Measurements from ENCODE around the gene NRL. TPM values are rescaled to one million over a fixed set of nuclear protein-coding genes. Genes with fewer than 3 reads are reported as not detected.

Gene NRL
- total and polyA plus RNA-seq, 2 donors (not counting 1 experiment from before 2014, with no cell fraction given) = 0.45 to 0.99 TPM

GRCh38 chr14:24088095-24088494 lies 26.7 kb downstream of the NRL start:
- Histone ChIP-seq H3K27ac (ENCODE audit: insufficient read depth, low read length) (no peak overlapping the region), H3K36me3 (ENCODE audit: control insufficient read depth, insufficient read depth, low read length) (no peaks in the 10 kb centered on the region), H3K79me2 (ENCODE audit: control insufficient read depth, insufficient read depth, low read length) (no peaks in the 10 kb centered on the region), H3K9ac (ENCODE audit: insufficient read depth, low read length) (no peak overlapping the region), H3K4me1 (ENCODE audit: control insufficient read depth, extremely low read depth, insufficient read depth, low read length) (no peaks in the 10 kb centered on the region), H2AFZ (ENCODE audit: low read length) (no peak overlapping the region), H3K4me2 (ENCODE audit: extremely low read depth, insufficient read depth, low read length) (no peak overlapping the region), H3K27me3 (ENCODE audit: control insufficient read depth, insufficient read depth, low read length) (peaks cover 9% of the 10 kb centered on the region), H4K20me1 (ENCODE audit: control insufficient read depth, extremely low read depth, insufficient read depth, low read length) (no peaks in the 10 kb centered on the region), H3K4me3 (replicated peaks in 1 of 4; ENCODE audit: control extremely low read depth in 1 of 4, insufficient read depth in 1 of 4, low read depth in 3 of 4, low read length in 4 of 4) (no peak overlapping the region), H3K9me3 (ENCODE audit: control insufficient read depth, insufficient read depth, low read depth, low read length) (no peaks in the 10 kb centered on the region)
- no peak for DNase-seq (ENCODE audit: low read depth in 2 of 2)
- no peak for TF ChIP-seq EZH2 (IDR thresholded peaks at IDR 0.05; ENCODE audit: low read length, missing control alignments)
- TF ChIP-seq, protein P1, sequence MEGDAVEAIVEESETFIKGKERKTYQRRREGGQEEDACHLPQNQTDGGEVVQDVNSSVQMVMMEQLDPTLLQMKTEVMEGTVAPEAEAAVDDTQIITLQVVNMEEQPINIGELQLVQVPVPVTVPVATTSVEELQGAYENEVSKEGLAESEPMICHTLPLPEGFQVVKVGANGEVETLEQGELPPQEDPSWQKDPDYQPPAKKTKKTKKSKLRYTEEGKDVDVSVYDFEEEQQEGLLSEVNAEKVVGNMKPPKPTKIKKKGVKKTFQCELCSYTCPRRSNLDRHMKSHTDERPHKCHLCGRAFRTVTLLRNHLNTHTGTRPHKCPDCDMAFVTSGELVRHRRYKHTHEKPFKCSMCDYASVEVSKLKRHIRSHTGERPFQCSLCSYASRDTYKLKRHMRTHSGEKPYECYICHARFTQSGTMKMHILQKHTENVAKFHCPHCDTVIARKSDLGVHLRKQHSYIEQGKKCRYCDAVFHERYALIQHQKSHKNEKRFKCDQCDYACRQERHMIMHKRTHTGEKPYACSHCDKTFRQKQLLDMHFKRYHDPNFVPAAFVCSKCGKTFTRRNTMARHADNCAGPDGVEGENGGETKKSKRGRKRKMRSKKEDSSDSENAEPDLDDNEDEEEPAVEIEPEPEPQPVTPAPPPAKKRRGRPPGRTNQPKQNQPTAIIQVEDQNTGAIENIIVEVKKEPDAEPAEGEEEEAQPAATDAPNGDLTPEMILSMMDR (conservative IDR thresholded peaks at IDR 0.05 in 1 of 2, IDR thresholded peaks at IDR 0.05 in 1 of 2; ENCODE audit: low read depth in 1 of 2, low read length in 2 of 2) = no peak

DNA sequence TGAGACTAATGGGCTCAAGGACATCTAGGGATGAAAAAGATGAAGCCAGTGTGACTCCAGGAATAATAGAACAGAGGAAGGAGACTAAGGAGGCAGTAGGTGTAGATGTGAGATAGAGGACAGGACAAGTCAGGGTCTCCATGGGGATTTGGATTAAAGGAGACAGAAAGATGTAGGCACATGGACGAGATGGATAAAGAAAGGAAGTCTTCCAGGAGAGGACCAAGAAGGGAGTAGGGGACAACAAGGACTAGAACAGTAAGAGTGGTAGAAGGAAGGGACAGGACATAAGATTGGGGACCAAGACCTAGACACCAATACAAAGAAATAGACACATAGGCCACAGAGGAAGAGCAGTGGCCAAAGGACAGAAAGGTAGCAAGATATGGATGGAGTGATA lies 27.7 kb downstream of the NRL start:
- no peaks in the 10 kb centered on the region for H4K20me1 ChIP-seq (ENCODE audit: control insufficient read depth, extremely low read depth, insufficient read depth, low read length)
- no peak overlapping the region for H3K4me3 ChIP-seq (replicated peaks in 1 of 4; ENCODE audit: control extremely low read depth in 1 of 4, insufficient read depth in 1 of 4, low read depth in 3 of 4, low read length in 4 of 4)
- peaks cover 19% of the 10 kb centered on the region for H3K27me3 ChIP-seq (ENCODE audit: control insufficient read depth, insufficient read depth, low read length)
- TF ChIP-seq EZH2 (IDR thresholded peaks at IDR 0.05; ENCODE audit: low read length, missing control alignments) = no peak
- TF ChIP-seq, protein P1 (conservative IDR thresholded peaks at IDR 0.05 in 1 of 2, IDR thresholded peaks at IDR 0.05 in 1 of 2; ENCODE audit: low read depth in 1 of 2, low read length in 2 of 2) = no peak
- no peaks in the 10 kb centered on the region for H3K9me3 ChIP-seq (ENCODE audit: control insufficient read depth, insufficient read depth, low read depth, low read length)
- H3K4me1 ChIP-seq (ENCODE audit: control insufficient read depth, extremely low read depth, insufficient read depth, low read length) = no peaks in the 10 kb centered on the region
- H3K4me2 ChIP-seq (ENCODE audit: extremely low read depth, insufficient read depth, low read length) = no peak overlapping the region
- no peak overlapping the region for H3K27ac ChIP-seq (ENCODE audit: insufficient read depth, low read length)
- H3K9ac ChIP-seq (ENCODE audit: insufficient read depth, low read length) = no peak overlapping the region
- no peaks in the 10 kb centered on the region for H3K79me2 ChIP-seq (ENCODE audit: control insufficient read depth, insufficient read depth, low read length)
- no peak for DNase-seq (ENCODE audit: low read depth in 2 of 2)
- H3K36me3 ChIP-seq (ENCODE audit: control insufficient read depth, insufficient read depth, low read length) = no peaks in the 10 kb centered on the region
- H2AFZ ChIP-seq (ENCODE audit: low read length) = no peak overlapping the region

GRCh38 chr14:24086193-24086955 lies 28.4 kb downstream of the NRL start:
- no peaks in the 10 kb centered on the region for H3K79me2 ChIP-seq (ENCODE audit: control insufficient read depth, insufficient read depth, low read length)
- H2AFZ ChIP-seq (ENCODE audit: low read length) = no peak overlapping the region
- no peaks in the 10 kb centered on the region for H3K4me1 ChIP-seq (ENCODE audit: control insufficient read depth, extremely low read depth, insufficient read depth, low read length)
- no peak overlapping the region for H3K9ac ChIP-seq (ENCODE audit: insufficient read depth, low read length)
- no peak for DNase-seq (ENCODE audit: low read depth in 2 of 2)
- TF ChIP-seq, protein P1 (conservative IDR thresholded peaks at IDR 0.05 in 1 of 2, IDR thresholded peaks at IDR 0.05 in 1 of 2; ENCODE audit: low read depth in 1 of 2, low read length in 2 of 2) = no peak
- TF ChIP-seq EZH2 (IDR thresholded peaks at IDR 0.05; ENCODE audit: low read length, missing control alignments) = no peak
- no peak overlapping the region for H3K27ac ChIP-seq (ENCODE audit: insufficient read depth, low read length)
- no peak overlapping the region for H3K4me2 ChIP-seq (ENCODE audit: extremely low read depth, insufficient read depth, low read length)
- peaks cover 19% of the 10 kb centered on the region for H3K27me3 ChIP-seq (ENCODE audit: control insufficient read depth, insufficient read depth, low read length)
- no peaks in the 10 kb centered on the region for H4K20me1 ChIP-seq (ENCODE audit: control insufficient read depth, extremely low read depth, insufficient read depth, low read length)
- H3K4me3 ChIP-seq (replicated peaks in 1 of 4; ENCODE audit: control extremely low read depth in 1 of 4, insufficient read depth in 1 of 4, low read depth in 3 of 4, low read length in 4 of 4) = no peak overlapping the region
- H3K9me3 ChIP-seq (ENCODE audit: control insufficient read depth, insufficient read depth, low read depth, low read length) = no peaks in the 10 kb centered on the region
- no peaks in the 10 kb centered on the region for H3K36me3 ChIP-seq (ENCODE audit: control insufficient read depth, insufficient read depth, low read length)

All from fibroblast of lung (primary cell).